A549 treated with Mapracorat at 1 μM for 4 hours (cell line): Measurements from ENCODE around the gene NREP. TPM values are rescaled to one million over a fixed set of nuclear protein-coding genes. Genes with fewer than 3 reads are reported as not detected.

Experiments used
- total RNA-seq: library from RNA; stranded (reverse); fragments of 200-300 nt; extraction: Qiagen RNA extraction; gene quantifications from 5 replicates; pipeline ENCODE4 v1.2.3, GENCODE V29; 2022

Gene NREP, protein sequence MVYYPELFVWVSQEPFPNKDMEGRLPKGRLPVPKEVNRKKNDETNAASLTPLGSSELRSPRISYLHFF
- total RNA-seq, result 1.9 to 3.5 TPM (median 2.8 TPM) in 5 replicates

DNA sequence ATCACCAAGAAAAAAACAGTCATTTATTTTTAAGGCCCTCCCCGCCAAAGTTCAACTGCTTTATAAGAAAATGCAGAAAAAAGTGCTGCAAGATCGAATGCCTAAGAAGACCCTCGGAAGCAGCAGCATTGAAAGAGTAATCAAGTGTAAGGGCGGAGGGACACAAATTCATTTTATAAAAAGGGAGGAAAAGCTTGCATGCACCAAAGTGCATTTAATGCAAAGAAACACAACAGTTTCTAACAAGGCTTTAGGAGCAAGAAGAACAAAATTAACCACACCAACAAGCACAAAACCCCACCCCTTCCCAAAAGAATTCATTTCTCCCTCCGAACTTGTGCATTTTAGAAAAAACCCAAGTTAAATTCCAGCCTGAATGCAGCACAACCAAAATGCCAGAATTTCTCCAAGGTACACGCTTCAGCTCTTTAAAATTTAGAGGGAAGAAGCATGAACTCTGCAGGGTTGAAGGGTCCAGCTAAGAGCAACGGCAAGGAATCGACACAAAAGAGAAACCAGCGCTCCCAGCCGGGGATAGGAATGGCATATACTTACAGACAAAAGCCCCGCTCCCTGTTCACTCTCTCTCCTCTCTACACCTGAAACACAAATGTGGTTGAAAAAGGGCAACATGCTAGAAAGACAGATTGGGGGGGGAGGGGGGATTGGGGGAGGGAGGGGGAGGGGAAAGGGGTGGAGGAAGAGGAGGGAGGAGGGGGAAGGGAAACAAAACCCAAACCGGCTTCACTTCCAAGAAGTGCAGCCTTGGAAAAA lies at the start of gene NREP:
NREP (minus strand) TSS at position 614 of the 774 bp plus-strand sequence. CDS start 1,422 bp downstream, outside the sequence.

Other genes with a start within 250 kb of the NREP start
- gene STARD4, start 244.7 kb downstream of the NREP start, total RNA-seq, result 4.0 to 5.5 TPM (median 4.3 TPM) in 5 replicates